Prostate gland (tissue), 1 donor: Measurements from ENCODE around the gene TGIF1.

Source experiments
- POLR2A ChIP-seq: fragments of 450-650 bp; IDR thresholded peaks from one replicate; pipeline ENCODE4 v1.6.1; 2016; ENCODE audit warnings: antibody characterized with exemption, mild to moderate bottlenecking
- POLR2AphosphoS5 ChIP-seq: sonication (generic); formaldehyde crosslinking; IDR thresholded peaks from one replicate; pipeline ENCODE4 v1.6.1; 2017; ENCODE audit warnings: antibody characterized with exemption

GRCh38 chr18:3422905-3423304, 27.1 kb upstream of the TGIF1 start:
- TF ChIP-seq POLR2A (no peak), POLR2AphosphoS5 (no peak)
